Adipocyte (in vitro differentiated cells): ENCODE data around the gene KRTAP10-1.
"Not testable (repeated sequence)": the region's sequence is repeated elsewhere in the genome, so short reads cannot be mapped to it uniquely, and the experiment has no call there.

Experiments
- DNase-seq: peaks from one replicate; pipeline ENCODE4 v3.0.0-alpha.2; 2015; ENCODE audit warnings: low read depth
- H3K27me3 ChIP-seq: replicated peaks from 2 replicates; pipeline ENCODE4 v1.7.0; 2013; ENCODE audit warnings: mild to moderate bottlenecking, low read length, moderate library complexity; ENCODE audit not compliant: control insufficient read depth, insufficient read depth
- H3K36me3 ChIP-seq: 2 replicates; pipeline ENCODE4 v1.7.0; 2013; ENCODE audit warnings: low read length, mild to moderate bottlenecking, moderate library complexity; ENCODE audit not compliant: control insufficient read depth, insufficient read depth, severe bottlenecking
- H3K4me1 ChIP-seq: 2 replicates; pipeline ENCODE4 v1.7.0; 2013; ENCODE audit warnings: mild to moderate bottlenecking, low read length, moderate library complexity; ENCODE audit not compliant: control insufficient read depth, insufficient read depth
- H3K4me3 ChIP-seq: 2 replicates; pipeline ENCODE4 v1.7.0; 2013; ENCODE audit warnings: mild to moderate bottlenecking, low read length, moderate library complexity
- H3K9ac ChIP-seq: 2 replicates; pipeline ENCODE4 v1.7.0; 2013; ENCODE audit warnings: mild to moderate bottlenecking, low read length, moderate library complexity
- H3K9me3 ChIP-seq: 2 replicates; pipeline ENCODE4 v1.7.0; 2013; ENCODE audit warnings: mild to moderate bottlenecking, low read length, moderate library complexity; ENCODE audit not compliant: control insufficient read depth

The KRTAP10-1 gene

GRCh38 chr21:44555200-44555875, 15.3 kb upstream of the KRTAP10-1 start:
- no peak overlapping the region for H3K9ac ChIP-seq
- H3K4me3 ChIP-seq = no peak overlapping the region
- H3K9me3 ChIP-seq = peaks cover 7% of the 10 kb centered on the region
- no peak for DNase-seq
- no peaks in the 10 kb centered on the region for H3K4me1 ChIP-seq
- H3K27me3 ChIP-seq = peaks cover 34% of the 10 kb centered on the region
- no peaks in the 10 kb centered on the region for H3K36me3 ChIP-seq

- H3K9me3 ChIP-seq = peaks cover 10% of the 10 kb centered on the region
- H3K4me1 ChIP-seq = no peaks in the 10 kb centered on the region
- no peak overlapping the region for H3K9ac ChIP-seq
- no peak for DNase-seq
- no peak overlapping the region for H3K4me3 ChIP-seq
- no peaks in the 10 kb centered on the region for H3K36me3 ChIP-seq
- peaks cover 47% of the 10 kb centered on the region for H3K27me3 ChIP-seq
Observed at GRCh38 chr21:44552681-44553080, 12.7 kb upstream of the KRTAP10-1 start.

- no peak for DNase-seq
- H3K9me3 ChIP-seq = peaks cover 15% of the 10 kb centered on the region
- no peak overlapping the region for H3K4me3 ChIP-seq
- no peaks in the 10 kb centered on the region for H3K4me1 ChIP-seq
- no peak overlapping the region for H3K9ac ChIP-seq
- peaks cover 48% of the 10 kb centered on the region for H3K27me3 ChIP-seq
- no peaks in the 10 kb centered on the region for H3K36me3 ChIP-seq
Observed at GRCh38 chr21:44552136-44552535, 12.1 kb upstream of the KRTAP10-1 start.

GRCh38 chr21:44551340-44551961, 11.5 kb upstream of the KRTAP10-1 start, which contains the start of gene KRTAP10-2:
TSS of gene KRTAP10-2 (minus strand) at chr21:44551505. CDS start at chr21:44551458, 47 bp downstream.
- Histone ChIP-seq H3K4me3 (no peak within 1 kb of the TSS), H3K9me3 (peaks cover 21% of the 10 kb centered on the region), H3K27me3 (peaks cover 44% of the 10 kb centered on the region), H3K36me3 (no peaks in the 10 kb centered on the region), H3K9ac (no peak within 1 kb of the TSS), H3K4me1 (no peaks in the 10 kb centered on the region)
- no peak for DNase-seq

GRCh38 chr21:44550807-44551206, 10.8 kb upstream of the KRTAP10-1 start:
- no peak overlapping the region for H3K4me3 ChIP-seq
- DNase-seq = no peak
- no peaks in the 10 kb centered on the region for H3K4me1 ChIP-seq
- H3K36me3 ChIP-seq = no peaks in the 10 kb centered on the region
- H3K9me3 ChIP-seq = peaks cover 27% of the 10 kb centered on the region
- no peak overlapping the region for H3K9ac ChIP-seq
- peaks cover 44% of the 10 kb centered on the region for H3K27me3 ChIP-seq

GRCh38 chr21:44550285-44550684, 10.3 kb upstream of the KRTAP10-1 start:
- H3K4me3 ChIP-seq, H3K9ac ChIP-seq, H3K36me3 ChIP-seq, DNase-seq, H3K4me1 ChIP-seq: not testable (repeated sequence)
- Histone ChIP-seq H3K27me3 (peaks cover 41% of the 10 kb centered on the region), H3K9me3 (peaks cover 32% of the 10 kb centered on the region)

- Histone ChIP-seq H3K36me3 (no peaks in the 10 kb centered on the region), H3K9me3 (peaks cover 32% of the 10 kb centered on the region), H3K4me1 (no peaks in the 10 kb centered on the region), H3K27me3 (peaks cover 41% of the 10 kb centered on the region), H3K4me3 (no peak overlapping the region), H3K9ac (no peak overlapping the region)
- no peak for DNase-seq
Observed at GRCh38 chr21:44549525-44550211, 9.7 kb upstream of the KRTAP10-1 start.

GRCh38 chr21:44548922-44549321, 8.9 kb upstream of the KRTAP10-1 start:
- no peak for DNase-seq
- H3K4me1 ChIP-seq = no peaks in the 10 kb centered on the region
- peaks cover 41% of the 10 kb centered on the region for H3K27me3 ChIP-seq
- no peak overlapping the region for H3K4me3 ChIP-seq
- no peak overlapping the region for H3K9ac ChIP-seq
- peaks cover 25% of the 10 kb centered on the region for H3K9me3 ChIP-seq
- H3K36me3 ChIP-seq = no peaks in the 10 kb centered on the region

GRCh38 chr21:44548381-44548780, 8.4 kb upstream of the KRTAP10-1 start:
- no peaks in the 10 kb centered on the region for H3K4me1 ChIP-seq
- DNase-seq = no peak
- peaks cover 25% of the 10 kb centered on the region for H3K9me3 ChIP-seq
- no peak overlapping the region for H3K9ac ChIP-seq
- peaks cover 36% of the 10 kb centered on the region for H3K27me3 ChIP-seq
- no peak overlapping the region for H3K4me3 ChIP-seq
- H3K36me3 ChIP-seq = no peaks in the 10 kb centered on the region

- peaks cover 31% of the 10 kb centered on the region for H3K27me3 ChIP-seq
- H3K4me3 ChIP-seq = no peak overlapping the region
- H3K9me3 ChIP-seq = peaks cover 31% of the 10 kb centered on the region
- no peaks in the 10 kb centered on the region for H3K36me3 ChIP-seq
- DNase-seq = no peak
- H3K9ac ChIP-seq = no peak overlapping the region
- no peaks in the 10 kb centered on the region for H3K4me1 ChIP-seq
Observed at GRCh38 chr21:44547656-44548331, 7.8 kb upstream of the KRTAP10-1 start.

- Histone ChIP-seq H3K27me3 (peaks cover 16% of the 10 kb centered on the region), H3K4me3 (no peak overlapping the region), H3K36me3 (no peaks in the 10 kb centered on the region), H3K4me1 (no peaks in the 10 kb centered on the region), H3K9ac (no peak overlapping the region), H3K9me3 (peaks cover 45% of the 10 kb centered on the region)
- DNase-seq = no peak
Observed at GRCh38 chr21:44544566-44544965, 4.6 kb upstream of the KRTAP10-1 start.
